Neural cell (in vitro differentiated cells): ENCODE data around the gene SDK2. TPM values are rescaled to one million over a fixed set of nuclear protein-coding genes. Genes with fewer than 3 reads are reported as not detected.

Experiments used
- H2AFZ ChIP-seq: fragments of 200-600, 300-800 bp; sonication (generic), shearing (Covaris generic); 2 replicates; pipeline ENCODE4 v1.6.0; 2014; ENCODE audit warnings: low read depth, mild to moderate bottlenecking, antibody characterized with exemption, low read length, moderate library complexity
- H3F3A ChIP-seq: fragments of 200-600 bp; shearing (Covaris generic); 2 replicates; pipeline ENCODE4 v1.6.1; 2016; ENCODE audit warnings: mild to moderate bottlenecking, moderate library complexity, mixed read lengths, antibody characterized with exemption, low read length; ENCODE audit not compliant: insufficient read depth, poor library complexity, severe bottlenecking
- H3K27ac ChIP-seq: fragments of 200-600, 300-800 bp; sonication (generic), shearing (Covaris generic); 2 replicates; pipeline ENCODE4 v1.5.1; 2014; ENCODE audit warnings: mild to moderate bottlenecking, low read length, moderate library complexity
- H3K27me3 ChIP-seq: fragments of 300-800, 200-600 bp; sonication (generic), shearing (Covaris generic); 2 replicates; pipeline ENCODE4 v1.6.0; 2014; ENCODE audit warnings: mild to moderate bottlenecking, low read depth, low read length, moderate library complexity; ENCODE audit not compliant: insufficient read depth
- H3K36me3 ChIP-seq: fragments of 300-800, 200-600 bp; sonication (generic), shearing (Covaris generic); 2 replicates; pipeline ENCODE4 v1.5.1; 2014; ENCODE audit warnings: mild to moderate bottlenecking, antibody characterized with exemption, low read length, moderate library complexity; ENCODE audit not compliant: insufficient read depth
- H3K4me2 ChIP-seq: fragments of 300-800, 200-600 bp; sonication (generic), shearing (Covaris generic); 2 replicates; pipeline ENCODE4 v1.6.0; 2014; ENCODE audit warnings: mild to moderate bottlenecking, low read length
- H3K4me3 ChIP-seq: fragments of 300-800, 200-600 bp; sonication (generic), shearing (Covaris generic); 2 replicates; pipeline ENCODE4 v1.5.1; 2014; ENCODE audit warnings: mild to moderate bottlenecking, low read length, moderate library complexity
- H3K79me2 ChIP-seq: fragments of 200-600 bp; shearing (Covaris generic); replicated peaks from 2 replicates; pipeline ENCODE4 v1.6.0; 2014; ENCODE audit warnings: mild to moderate bottlenecking, low read length, moderate library complexity; ENCODE audit not compliant: insufficient read depth
- H3K9ac ChIP-seq: fragments of 300-800, 200-600 bp; sonication (generic), shearing (Covaris generic); 2 replicates; pipeline ENCODE4 v1.6.1; 2016; ENCODE audit warnings: mild to moderate bottlenecking, low read length, mixed read lengths
- H3K9me2 ChIP-seq: fragments of 200-600 bp; shearing (Covaris generic); 2 replicates; pipeline ENCODE4 v1.6.1; 2016; ENCODE audit warnings: mild to moderate bottlenecking, low read length, mixed read lengths; ENCODE audit not compliant: insufficient read depth
- H3K9me3 ChIP-seq: fragments of 200-600, 300-800 bp; sonication (generic), shearing (Covaris generic); 2 replicates; pipeline ENCODE4 v1.6.1; 2016; ENCODE audit warnings: mild to moderate bottlenecking, mixed run types, low read length, moderate library complexity, mixed read lengths
- H4K20me1 ChIP-seq: fragments of 200-600 bp; shearing (Covaris generic); 2 replicates; pipeline ENCODE4 v1.6.1; 2016; ENCODE audit warnings: mild to moderate bottlenecking, mixed run types; ENCODE audit not compliant: insufficient read depth
- CTCF ChIP-seq: fragments of 450-650 bp; IDR thresholded peaks from 2 replicates; pipeline ENCODE4 v1.5.1; 2014; ENCODE audit warnings: antibody characterized with exemption, mild to moderate bottlenecking, moderate library complexity; ENCODE audit not compliant: poor library complexity, severe bottlenecking
- EP300 ChIP-seq: fragments of 450-650 bp; conservative IDR thresholded peaks from 2 replicates; pipeline ENCODE4 v1.6.1; 2014; ENCODE audit warnings: antibody characterized with exemption, mild to moderate bottlenecking, moderate library complexity; ENCODE audit not compliant: poor library complexity, severe bottlenecking
- EZH2 ChIP-seq: fragments of 200-600, 300-800 bp; shearing (Covaris generic), sonication (generic); IDR thresholded peaks from 2 replicates; pipeline ENCODE4 v1.6.1; 2014; ENCODE audit warnings: antibody characterized with exemption, low read length, borderline replicate concordance, mild to moderate bottlenecking; ENCODE audit not compliant: insufficient read depth, poor library complexity, severe bottlenecking
- MXI1 ChIP-seq: fragments of 450-650 bp; conservative IDR thresholded peaks from 2 replicates; pipeline ENCODE4 v1.6.1; 2014; ENCODE audit warnings: antibody characterized with exemption, mild to moderate bottlenecking; ENCODE audit not compliant: poor library complexity, severe bottlenecking
- POLR2AphosphoS5 ChIP-seq: IDR thresholded peaks from 2 replicates; pipeline ENCODE4 v1.6.1; 2012
- RAD21 ChIP-seq: fragments of 450-650 bp; conservative IDR thresholded peaks from 2 replicates; pipeline ENCODE4 v1.6.1; 2014; ENCODE audit warnings: antibody characterized with exemption, mild to moderate bottlenecking, moderate library complexity
- REST ChIP-seq: IDR thresholded peaks from 2 replicates; pipeline ENCODE4 v1.6.1; 2012; ENCODE audit warnings: borderline replicate concordance
- SMC3 ChIP-seq: fragments of 450-650 bp; conservative IDR thresholded peaks from 2 replicates; pipeline ENCODE4 v1.6.1; 2014; ENCODE audit warnings: antibody characterized with exemption, mild to moderate bottlenecking, moderate library complexity; ENCODE audit not compliant: poor library complexity
- TAF1 ChIP-seq: IDR thresholded peaks from 2 replicates; pipeline ENCODE4 v1.6.1; 2012; ENCODE audit warnings: low read depth
- polyA plus RNA-seq: library from polyadenylated mRNA; depleted of rRNA; stranded (reverse); fragments of >200 nt; gene quantifications from 2 replicates; pipeline ENCODE4 v1.2.3, GENCODE V29; 2014

Gene SDK2
- polyA plus RNA-seq, 1 donor from 2014 or later = 0.73 TPM

- Histone ChIP-seq H3K4me3 (no peak overlapping the region), H3K4me2 (no peak overlapping the region), H3K27me3 (no peaks in the 10 kb centered on the region), H3K9me3 (no peaks in the 10 kb centered on the region), H3F3A (no peaks in the 10 kb centered on the region), H2AFZ (no peak overlapping the region), H4K20me1 (no peaks in the 10 kb centered on the region), H3K27ac (no peak overlapping the region), H3K79me2 (no peaks in the 10 kb centered on the region), H3K9ac (no peak overlapping the region), H3K9me2 (no peaks in the 10 kb centered on the region), H3K36me3 (no peaks in the 10 kb centered on the region)
- TF ChIP-seq MXI1 (no peak), TAF1 (no peak), EZH2 (no peak), POLR2AphosphoS5 (no peak), RAD21 (no peak), REST (no peak), CTCF (no peak), EP300 (no peak), SMC3 (no peak)
These were observed 96.5 kb downstream of the SDK2 start for GRCh38 chr17:73547790-73548189.

- no peaks in the 10 kb centered on the region for H3K27me3 ChIP-seq
- H3K36me3 ChIP-seq = no peaks in the 10 kb centered on the region
- H3K9me2 ChIP-seq = no peaks in the 10 kb centered on the region
- TF ChIP-seq EP300 (no peak), RAD21 (no peak), EZH2 (no peak)
- no peak overlapping the region for H3K4me3 ChIP-seq
- H2AFZ ChIP-seq = no peak overlapping the region
- H4K20me1 ChIP-seq = no peaks in the 10 kb centered on the region
- H3F3A ChIP-seq = no peaks in the 10 kb centered on the region
- no peaks in the 10 kb centered on the region for H3K79me2 ChIP-seq
- peak overlapping the region; percentile 12 for H3K27ac ChIP-seq
- no peaks in the 10 kb centered on the region for H3K9me3 ChIP-seq
- H3K9ac ChIP-seq = no peak overlapping the region
- no peak overlapping the region for H3K4me2 ChIP-seq
These were observed 97.3 kb downstream of the SDK2 start for GRCh38 chr17:73546770-73547536.
